Right renal pelvis (tissue), 4 donors: ENCODE data around the gene GBP5. TPM values are rescaled to one million over a fixed set of nuclear protein-coding genes. Genes with fewer than 3 reads are reported as not detected.

Source experiments
- polyA plus RNA-seq, 4 donors: library from polyadenylated mRNA; unstranded; fragments of 120-200 nt; gene quantifications; one replicate each; pipeline ENCODE4 v1.2.1, GENCODE V29; 2013; ENCODE audit not compliant: insufficient read length in 4 of 4

GBP5 gene
- polyA plus RNA-seq, 4 donors = 0.18 to 0.61 (median 0.34) TPM

Other genes with a start within 250 kb of the GBP5 start
- gene GBP3, start 250.0 kb downstream of the GBP5 start, polyA plus RNA-seq = 10 to 100 TPM; 13.9 to 28.6 (median 25.7) TPM
- gene GBP1, start 207.7 kb downstream of the GBP5 start, polyA plus RNA-seq = 10 to 100 TPM; 12.0 to 17.8 (median 14.0) TPM
- gene GBP2, start 146.7 kb downstream of the GBP5 start, polyA plus RNA-seq = 1 to 10 TPM; 1.9 to 3.8 (median 3.6) TPM
- under 1 TPM in 3 of 4 donors, not detected in 1; 0.06 to 0.17 (median 0.14) TPM for gene GBP7, start 96.9 kb downstream of the GBP5 start, polyA plus RNA-seq
- gene GBP4, start 73.9 kb downstream of the GBP5 start, polyA plus RNA-seq = 10 to 100 TPM in 1 of 4 donors, 1 to 10 TPM in 3; 6.9 to 11.4 (median 9.6) TPM
- under 1 TPM in 1 of 4 donors, not detected in 3; 0.08 TPM for gene GBP6, start 91.2 kb upstream of the GBP5 start, polyA plus RNA-seq